ENCODE data around the gene TAF4.

Gene TAF4

DNA sequence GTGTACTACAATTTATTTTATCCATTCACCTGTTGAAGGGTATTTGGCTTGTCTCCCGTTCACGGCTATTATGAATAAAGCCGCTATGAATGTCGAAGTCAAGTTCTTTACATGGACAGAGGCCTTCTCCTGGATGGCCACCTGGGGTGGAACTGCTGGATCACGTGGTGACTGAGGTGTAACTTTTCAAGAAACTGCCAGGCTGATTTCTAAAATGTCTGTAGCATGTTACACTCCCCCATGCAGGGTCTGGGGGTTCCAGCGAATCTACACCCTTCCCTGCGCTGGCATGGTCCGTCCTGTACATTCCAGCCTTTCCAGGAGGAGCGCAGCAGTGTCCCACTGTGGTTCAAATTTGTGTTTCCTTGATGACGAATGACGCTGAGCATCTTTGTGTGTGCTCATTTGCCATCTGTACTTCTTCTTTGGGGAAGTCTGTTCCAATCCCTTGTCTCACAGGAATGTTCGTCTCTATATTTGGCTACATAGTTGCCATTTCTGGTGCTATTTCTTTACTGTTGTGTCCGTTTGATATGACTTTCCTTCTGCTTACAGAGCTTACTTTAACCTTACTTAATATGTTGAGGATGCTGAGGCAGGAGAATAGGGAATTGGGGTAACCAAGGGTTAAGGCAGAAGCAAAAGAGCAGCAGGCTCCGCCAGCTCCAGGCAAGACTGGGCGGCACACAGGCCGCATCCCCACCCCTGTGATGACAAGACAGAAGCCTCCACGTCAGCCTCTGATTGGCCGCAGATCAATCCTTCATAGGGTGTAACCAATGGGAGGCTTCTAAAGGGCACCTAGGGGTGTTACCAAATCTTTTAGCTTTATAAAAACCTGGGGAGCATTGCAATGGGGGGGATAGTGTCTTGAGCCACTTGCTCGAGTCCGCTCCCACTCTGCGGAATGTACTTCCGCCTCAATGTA lies 106.6 kb downstream of the TAF4 start:
- DNase-seq (ENCODE audit: low read depth), result peak; percentile 11
- TF ChIP-seq, protein P1, sequence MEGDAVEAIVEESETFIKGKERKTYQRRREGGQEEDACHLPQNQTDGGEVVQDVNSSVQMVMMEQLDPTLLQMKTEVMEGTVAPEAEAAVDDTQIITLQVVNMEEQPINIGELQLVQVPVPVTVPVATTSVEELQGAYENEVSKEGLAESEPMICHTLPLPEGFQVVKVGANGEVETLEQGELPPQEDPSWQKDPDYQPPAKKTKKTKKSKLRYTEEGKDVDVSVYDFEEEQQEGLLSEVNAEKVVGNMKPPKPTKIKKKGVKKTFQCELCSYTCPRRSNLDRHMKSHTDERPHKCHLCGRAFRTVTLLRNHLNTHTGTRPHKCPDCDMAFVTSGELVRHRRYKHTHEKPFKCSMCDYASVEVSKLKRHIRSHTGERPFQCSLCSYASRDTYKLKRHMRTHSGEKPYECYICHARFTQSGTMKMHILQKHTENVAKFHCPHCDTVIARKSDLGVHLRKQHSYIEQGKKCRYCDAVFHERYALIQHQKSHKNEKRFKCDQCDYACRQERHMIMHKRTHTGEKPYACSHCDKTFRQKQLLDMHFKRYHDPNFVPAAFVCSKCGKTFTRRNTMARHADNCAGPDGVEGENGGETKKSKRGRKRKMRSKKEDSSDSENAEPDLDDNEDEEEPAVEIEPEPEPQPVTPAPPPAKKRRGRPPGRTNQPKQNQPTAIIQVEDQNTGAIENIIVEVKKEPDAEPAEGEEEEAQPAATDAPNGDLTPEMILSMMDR (conservative IDR thresholded peaks at IDR 0.05; ENCODE audit: control insufficient read depth, insufficient read depth, low read depth, low read length), result no peak
- H3K4me3 ChIP-seq (ENCODE audit: control insufficient read depth, low read depth, low read length), result no peak overlapping the region

DNA sequence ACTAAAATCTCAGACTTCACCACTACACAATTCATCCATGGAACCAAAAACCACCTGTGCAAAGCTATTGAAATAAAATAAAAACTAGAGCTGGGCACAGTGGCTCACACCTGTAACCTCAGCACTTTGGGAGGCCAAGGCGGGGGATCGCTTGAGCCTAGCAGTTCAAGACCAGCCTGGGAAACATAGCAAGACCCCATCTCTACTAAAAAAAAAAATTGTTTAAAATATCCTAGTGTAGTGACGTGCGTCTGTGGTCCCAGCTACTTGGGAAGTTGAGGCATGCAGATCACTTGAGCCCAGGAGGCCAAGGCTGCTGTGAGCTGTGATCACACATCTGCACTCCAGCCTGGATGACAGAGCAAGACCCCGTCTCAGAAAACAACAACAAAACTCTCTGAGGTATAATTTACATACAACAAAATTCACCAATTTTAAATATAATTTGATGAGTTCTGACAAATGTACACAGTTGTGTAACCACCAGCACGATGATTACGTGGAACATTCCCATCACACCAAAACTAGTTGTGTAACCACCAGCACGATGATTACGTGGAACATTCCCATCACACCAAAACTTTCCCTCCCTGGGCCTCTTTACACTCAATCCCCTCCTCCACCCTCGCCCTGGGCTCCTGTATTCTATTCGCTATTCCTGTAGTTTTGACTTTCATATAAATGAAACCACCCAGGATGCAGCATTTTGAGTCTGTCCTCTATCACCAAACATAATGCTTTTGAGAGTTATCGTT lies 107.5 kb downstream of the TAF4 start:
- H3K4me3 ChIP-seq (ENCODE audit: control insufficient read depth, low read depth, low read length), result no peak overlapping the region
- no peak for DNase-seq (ENCODE audit: low read depth)
- TF ChIP-seq, protein P1 (conservative IDR thresholded peaks at IDR 0.05; ENCODE audit: control insufficient read depth, insufficient read depth, low read depth, low read length), result no peak

DNA sequence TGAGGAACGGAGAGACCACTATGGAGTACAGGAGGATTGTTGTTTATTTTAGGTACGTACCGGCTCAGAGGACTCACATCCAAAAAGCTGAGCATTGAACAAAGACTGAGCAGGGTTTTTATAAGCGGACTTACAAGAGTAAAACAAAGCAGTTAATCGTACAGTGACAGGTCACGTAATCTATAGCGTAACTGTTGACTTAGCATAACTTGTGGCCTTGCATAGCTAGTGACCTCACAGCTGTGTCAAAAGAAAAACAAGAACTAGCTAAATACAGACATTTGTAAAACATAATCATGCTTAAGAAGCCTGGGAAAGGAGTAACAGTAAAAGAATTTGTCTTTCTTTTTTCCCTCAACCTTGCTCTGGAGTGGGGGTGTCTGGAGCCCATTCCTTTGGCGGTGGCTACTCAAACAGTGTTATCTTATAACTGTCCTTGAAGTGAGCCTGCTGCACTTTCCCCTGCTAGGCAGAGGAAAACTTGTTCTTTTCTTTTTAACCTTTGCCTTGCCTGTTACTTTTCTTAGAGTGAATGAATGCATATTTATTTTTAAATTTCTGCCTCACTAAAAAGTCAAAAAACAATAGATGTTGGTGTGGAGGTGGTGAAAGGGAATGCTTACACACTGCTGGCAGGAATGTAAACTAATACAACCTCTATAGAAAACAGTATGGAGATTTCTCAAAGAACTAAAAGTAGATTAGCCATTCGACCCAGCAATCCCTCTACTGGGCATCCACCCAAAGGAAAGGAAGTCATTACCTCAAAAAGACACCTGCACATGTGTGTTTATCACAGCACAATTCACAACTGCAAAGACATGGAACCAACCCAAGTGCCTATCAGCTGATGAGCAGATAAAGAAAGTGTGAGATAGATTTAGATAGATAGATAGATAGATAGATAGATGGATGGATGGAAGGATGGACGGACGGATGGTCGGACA lies 109.0 kb downstream of the TAF4 start:
- no peak overlapping the region for H3K4me3 ChIP-seq (ENCODE audit: control insufficient read depth, low read depth, low read length)
- peak; percentile 12 for DNase-seq (ENCODE audit: low read depth)
- TF ChIP-seq, protein P1 (conservative IDR thresholded peaks at IDR 0.05; ENCODE audit: control insufficient read depth, insufficient read depth, low read depth, low read length), result no peak

DNA sequence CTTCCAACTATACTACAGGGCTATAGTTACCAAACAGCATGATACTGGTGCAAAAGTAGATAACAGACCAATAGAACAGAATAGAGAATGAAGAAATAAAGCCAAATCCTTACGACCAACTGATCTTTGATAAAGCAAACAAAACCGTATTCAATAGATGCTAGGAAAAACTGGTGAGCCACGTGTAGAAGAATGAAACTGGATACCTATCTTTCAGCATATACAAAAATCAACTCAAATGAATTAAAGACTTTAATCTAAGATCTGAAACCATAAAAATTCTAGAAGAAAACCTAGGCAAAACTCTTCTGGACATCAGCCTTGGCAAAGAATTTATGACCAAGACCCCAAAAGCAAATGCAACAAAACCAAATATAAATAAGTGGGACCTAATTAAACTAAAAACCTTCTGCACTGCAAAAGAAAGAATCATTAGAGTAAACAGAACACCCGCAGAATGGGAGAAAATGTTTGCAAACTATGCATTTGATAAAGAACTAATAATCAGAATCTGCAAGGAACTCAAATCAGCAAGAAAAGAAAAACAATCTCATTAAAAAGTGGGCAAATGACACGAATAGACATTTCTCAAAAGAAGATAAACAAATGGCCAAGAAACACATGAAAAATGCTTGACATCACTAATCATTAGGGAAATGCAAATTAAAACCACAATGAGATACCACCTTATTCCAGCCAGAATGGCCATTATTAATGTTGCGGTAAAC lies 109.8 kb downstream of the TAF4 start:
- TF ChIP-seq, protein P1 (conservative IDR thresholded peaks at IDR 0.05; ENCODE audit: control insufficient read depth, insufficient read depth, low read depth, low read length), result no peak
- DNase-seq (ENCODE audit: low read depth), result no peak
- no peak overlapping the region for H3K4me3 ChIP-seq (ENCODE audit: control insufficient read depth, low read depth, low read length)

DNA sequence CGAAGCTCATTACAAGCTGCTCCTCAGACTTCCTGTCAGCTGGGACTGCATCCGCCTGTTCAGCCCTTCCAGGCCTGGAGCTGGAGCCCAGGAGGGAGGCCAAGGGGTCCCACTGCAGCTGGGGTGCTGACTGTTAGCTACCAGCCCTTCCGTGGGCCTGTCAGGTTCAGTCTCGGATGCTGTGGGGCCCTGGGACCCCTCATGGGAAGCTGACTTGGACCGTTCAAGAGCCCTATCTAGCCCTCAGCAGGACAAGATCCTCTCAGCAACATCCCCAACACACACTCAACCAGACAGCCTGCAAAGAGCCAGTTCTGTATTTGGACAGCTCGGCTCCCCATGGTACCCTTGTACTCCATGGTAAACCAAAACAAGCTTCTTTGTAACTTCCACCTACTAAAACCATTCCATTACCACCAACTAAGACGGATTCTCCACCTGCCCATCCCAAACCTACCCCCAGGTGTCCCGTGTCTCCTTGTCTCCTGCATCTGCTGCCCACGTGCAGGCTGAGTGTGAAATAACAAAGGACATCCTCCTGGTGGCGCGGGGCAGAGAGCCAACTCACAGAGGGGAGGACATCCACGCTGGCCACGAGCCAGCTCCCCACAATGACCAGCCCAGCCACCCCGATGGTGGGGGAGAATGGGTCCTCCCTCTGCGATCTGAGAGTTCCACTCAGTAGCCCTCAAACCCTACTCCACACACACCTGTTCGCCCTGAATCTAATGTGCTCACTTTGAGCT lies 111.2 kb downstream of the TAF4 start:
- DNase-seq (ENCODE audit: low read depth), result no peak
- TF ChIP-seq, protein P1 (conservative IDR thresholded peaks at IDR 0.05; ENCODE audit: control insufficient read depth, insufficient read depth, low read depth, low read length), result no peak
- H3K4me3 ChIP-seq (ENCODE audit: control insufficient read depth, low read depth, low read length), result no peak overlapping the region

All from fibroblast of mammary gland (primary cell).